Smooth muscle cell (in vitro differentiated cells): Measurements from ENCODE around the gene FOXK2. TPM values are rescaled to one million over a fixed set of nuclear protein-coding genes. Genes with fewer than 3 reads are reported as not detected.

Source experiments
- DNase-seq: peaks from one replicate; lab custom pipeline; 2025; ENCODE audit not compliant: unreplicated experiment; lab: John Stamatoyannopoulos, UW
- H2AFZ ChIP-seq: fragments of 200-600 bp; sonication (generic); 2 replicates; pipeline ENCODE4 v1.6.0; 2016; ENCODE audit warnings: antibody characterized with exemption, low read depth, mild to moderate bottlenecking
- H3F3A ChIP-seq: fragments of 200-600 bp; sonication (generic); 2 replicates; pipeline ENCODE4 v1.6.0; 2017; ENCODE audit warnings: antibody characterized with exemption, low read depth
- H3K27ac ChIP-seq: fragments of 200-600 bp; sonication (generic); 2 replicates; pipeline ENCODE4 v1.5.1; 2016; ENCODE audit warnings: low read depth, mild to moderate bottlenecking
- H3K27me3 ChIP-seq: fragments of 200-600 bp; sonication (generic); 2 replicates; pipeline ENCODE4 v1.6.1; 2016; ENCODE audit warnings: low read depth, mild to moderate bottlenecking
- H3K36me3 ChIP-seq: fragments of 200-600 bp; sonication (generic); 2 replicates; pipeline ENCODE4 v1.5.1; 2016; ENCODE audit warnings: low read depth
- H3K4me1 ChIP-seq: fragments of 200-600 bp; sonication (generic); 2 replicates; pipeline ENCODE4 v1.5.1; 2016; ENCODE audit warnings: low read depth
- H3K4me2 ChIP-seq: fragments of 200-600 bp; sonication (generic); 2 replicates; pipeline ENCODE4 v1.6.0; 2016; ENCODE audit warnings: mild to moderate bottlenecking
- H3K4me3 ChIP-seq: fragments of 200-600 bp; sonication (generic); 2 replicates; pipeline ENCODE4 v1.5.1; 2016; ENCODE audit warnings: mild to moderate bottlenecking
- H3K79me2 ChIP-seq: fragments of 200-600 bp; sonication (generic); 2 replicates; pipeline ENCODE4 v1.6.0; 2016; ENCODE audit warnings: low read depth, mild to moderate bottlenecking
- H3K9ac ChIP-seq: fragments of 200-600 bp; sonication (generic); 2 replicates; pipeline ENCODE4 v1.6.0; 2016; ENCODE audit warnings: low read depth
- H3K9me3 ChIP-seq: fragments of 200-600 bp; sonication (generic); replicated peaks from 2 replicates; pipeline ENCODE4 v1.5.1; 2016; ENCODE audit warnings: low read depth
- H4K20me1 ChIP-seq: fragments of 200-600 bp; sonication (generic); 2 replicates; pipeline ENCODE4 v1.6.0; 2016; ENCODE audit warnings: low read depth
- CTCF ChIP-seq: fragments of 200-600 bp; sonication (generic); IDR thresholded peaks from 2 replicates; pipeline ENCODE4 v1.5.1; 2017; ENCODE audit warnings: borderline replicate concordance, mild to moderate bottlenecking, antibody characterized with exemption; ENCODE audit not compliant: insufficient read depth, poor library complexity, severe bottlenecking
- WGBS: methylation state at CpG from one replicate; pipeline ENCODE4 v1.1.7; 2016; ENCODE audit warnings: low lambda C conversion rate; 5-methylcytosine and 5-hydroxymethylcytosine counted together
- polyA plus RNA-seq: library from polyadenylated mRNA; unstranded; fragments of >200 nt; fragmentation: Nextera tagmentation; extraction: Ambion mirVana; gene quantifications from 2 replicates; pipeline ENCODE4 v1.2.1, GENCODE V29; 2016
- total RNA-seq: library from RNA; depleted of rRNA; stranded (reverse); fragments of >200 nt; gene quantifications from 2 replicates; pipeline ENCODE4 v1.2.3, GENCODE V29; 2014

Gene FOXK2
- total and polyA plus RNA-seq, 2 experiments from 2014 or later, result 25.9 to 27.1 TPM

GRCh38 chr17:82592289-82592766 is 72.8 kb downstream of the FOXK2 start:
- Histone ChIP-seq H3K4me1 (peaks cover 7% of the 10 kb centered on the region), H2AFZ (no peak overlapping the region), H3F3A (peaks cover 22% of the 10 kb centered on the region), H3K9ac (no peak overlapping the region), H4K20me1 (peaks cover 8% of the 10 kb centered on the region), H3K4me2 (peak overlapping the region; percentile 90), H3K27me3 (no peaks in the 10 kb centered on the region), H3K27ac (peak overlapping the region; percentile 80), H3K9me3 (no peaks in the 10 kb centered on the region), H3K36me3 (no peaks in the 10 kb centered on the region), H3K4me3 (peak overlapping the region; percentile 53), H3K79me2 (peaks cover 5% of the 10 kb centered on the region)
- whole genome bisulfite sequencing, result 69% methylated on average over 9 of the region's 9 CpGs
- DNase-seq, result no peak
- TF ChIP-seq CTCF, result no peak

GRCh38 chr17:82592767-82593589 is 73.4 kb downstream of the FOXK2 start:
- H3K9ac ChIP-seq, result peak overlapping the region; percentile 17

GRCh38 chr17:82593590-82594087 is 74.1 kb downstream of the FOXK2 start:
- Histone ChIP-seq H3K4me1 (peaks cover 7% of the 10 kb centered on the region), H2AFZ (no peak overlapping the region), H3K27ac (peak overlapping the region; percentile 80), H3K79me2 (peaks cover 5% of the 10 kb centered on the region), H3F3A (peaks cover 22% of the 10 kb centered on the region), H3K27me3 (no peaks in the 10 kb centered on the region), H4K20me1 (peaks cover 15% of the 10 kb centered on the region), H3K4me2 (peak overlapping the region; percentile 90), H3K9me3 (no peaks in the 10 kb centered on the region), H3K4me3 (peak overlapping the region; percentile 53), H3K9ac (peak overlapping the region; percentile 17), H3K36me3 (no peaks in the 10 kb centered on the region)
- DNase-seq, result no peak
- TF ChIP-seq CTCF, result no peak
- 88% methylated on average over 29 of the region's 29 CpGs for WGBS

More at GRCh38 chr17:82592767-82593589, 73.4 kb downstream of the FOXK2 start:
- peak overlapping the region; percentile 80 for H3K27ac ChIP-seq
- H3K4me1 ChIP-seq, result peaks cover 7% of the 10 kb centered on the region
- peaks cover 22% of the 10 kb centered on the region for H3F3A ChIP-seq
- no peaks in the 10 kb centered on the region for H3K27me3 ChIP-seq
- no peaks in the 10 kb centered on the region for H3K36me3 ChIP-seq
- peaks cover 9% of the 10 kb centered on the region for H4K20me1 ChIP-seq
- DNase-seq, result no peak
- peak overlapping the region; percentile 53 for H3K4me3 ChIP-seq
- no peak overlapping the region for H2AFZ ChIP-seq
- peaks cover 5% of the 10 kb centered on the region for H3K79me2 ChIP-seq
- WGBS, result 34% methylated on average over 27 of the region's 29 CpGs
- peak overlapping the region; percentile 90 for H3K4me2 ChIP-seq
- H3K9me3 ChIP-seq, result no peaks in the 10 kb centered on the region
- no peak for TF ChIP-seq CTCF
